CD14-positive monocyte (primary cell): ENCODE measurements around the gene HMGXB3. TPM values are rescaled to one million over a fixed set of nuclear protein-coding genes. Genes with fewer than 3 reads are reported as not detected.

Source experiments
- DNase-seq, 3 donors: peaks; one replicate each; pipeline ENCODE4 v3.0.0-alpha.2; 2011 to 2022
- H2AFZ ChIP-seq: 2 replicates; pipeline ENCODE4 v1.6.0; 2012; ENCODE audit warnings: mild to moderate bottlenecking, low read depth, low read length, inconsistent platforms; ENCODE audit not compliant: insufficient read depth, poor library complexity, severe bottlenecking
- H3K27ac ChIP-seq, 2 donors: 1 replicate in 1 of 2; 2 replicates in 1 of 2; pipeline ENCODE4 v1.5.1; 2012 to 2013; ENCODE audit warnings: low read length in 2 of 2, control low read depth in 1 of 2, inconsistent platforms in 1 of 2, low read depth in 1 of 2, mild to moderate bottlenecking in 1 of 2
- H3K27me3 ChIP-seq, 2 donors: one replicate each; pipeline versions ENCODE4 v1.6.0 to v1.6.1; 2011 to 2013; ENCODE audit warnings: low read length in 2 of 2; ENCODE audit not compliant: control insufficient read depth in 2 of 2, insufficient read depth in 2 of 2
- H3K36me3 ChIP-seq, 2 donors: replicated peaks in 1 of 2; 1 replicate in 1 of 2; 2 replicates in 1 of 2; pipeline versions ENCODE4 v1.5.1 to v1.6.1; 2012 to 2013; ENCODE audit warnings: low read length in 2 of 2, control low read depth in 1 of 2, inconsistent platforms in 1 of 2, mild to moderate bottlenecking in 1 of 2; ENCODE audit not compliant: insufficient read depth in 2 of 2, control insufficient read depth in 1 of 2
- H3K4me1 ChIP-seq, 2 donors: 1 replicate in 1 of 2; 2 replicates in 1 of 2; pipeline versions ENCODE4 v1.5.1 to v1.6.1; 2012 to 2013; ENCODE audit warnings: low read length in 2 of 2, control low read depth in 1 of 2, inconsistent platforms in 1 of 2, mild to moderate bottlenecking in 1 of 2, moderate library complexity in 1 of 2; ENCODE audit not compliant: insufficient read depth in 2 of 2, control insufficient read depth in 1 of 2
- H3K4me2 ChIP-seq: replicated peaks from 2 replicates; pipeline ENCODE3; 2012; ENCODE audit warnings: low read length, moderate library complexity, mild to moderate bottlenecking; ENCODE audit not compliant: poor library complexity, severe bottlenecking; ENCODE audit errors: extremely low read depth
- H3K4me3 ChIP-seq, 3 experiments: fragments of 200-600 bp in 1 of 3; sonication (generic) in 1 of 3; replicated peaks in 1 of 3; 1 replicate in 2 of 3; 2 replicates in 1 of 3; pipeline ENCODE4 v1.5.1; 2011 to 2013; ENCODE audit warnings: low read length in 3 of 3, mild to moderate bottlenecking in 3 of 3, control low read depth in 2 of 3, low read depth in 2 of 3, inconsistent platforms in 1 of 3, moderate library complexity in 1 of 3
- H3K79me2 ChIP-seq: 2 replicates; pipeline ENCODE4 v1.6.0; 2012; ENCODE audit warnings: mild to moderate bottlenecking, control low read depth, inconsistent platforms, low read length, moderate library complexity; ENCODE audit not compliant: insufficient read depth
- H3K9ac ChIP-seq: 2 replicates; pipeline ENCODE4 v1.6.0; 2017; ENCODE audit warnings: low read length, mild to moderate bottlenecking; ENCODE audit not compliant: insufficient read depth, poor library complexity, severe bottlenecking
- H3K9me3 ChIP-seq, 2 donors: replicated peaks in 1 of 2; 1 replicate in 1 of 2; 2 replicates in 1 of 2; pipeline versions ENCODE4 v1.5.1 to v1.6.1; 2012 to 2013; ENCODE audit warnings: low read length in 2 of 2, control low read depth in 1 of 2; ENCODE audit not compliant: control insufficient read depth in 1 of 2, insufficient read depth in 1 of 2
- H4K20me1 ChIP-seq: 2 replicates; pipeline ENCODE4 v1.6.0; 2012; ENCODE audit warnings: mild to moderate bottlenecking, low read length, control low read depth, moderate library complexity; ENCODE audit not compliant: insufficient read depth
- H3K27ac Mint-ChIP-seq, 7 donors: one replicate each; pipeline ENCODE4 v1.8.0; 2020; ENCODE audit warnings: mild to moderate bottlenecking in 7 of 7, mixed read lengths in 7 of 7, moderate library complexity in 6 of 7, inconsistent platforms in 2 of 7
- H3K27me3 Mint-ChIP-seq, 3 donors: one replicate each; pipeline ENCODE4 v1.8.0; 2021 to 2022; ENCODE audit warnings: low read depth in 3 of 3, mild to moderate bottlenecking in 3 of 3, mixed read lengths in 3 of 3, moderate library complexity in 3 of 3, inconsistent platforms in 1 of 3
- H3K36me3 Mint-ChIP-seq, 2 donors: one replicate each; pipeline ENCODE4 v1.8.0; 2020; ENCODE audit warnings: mixed read lengths in 2 of 2, inconsistent platforms in 1 of 2, mild to moderate bottlenecking in 1 of 2
- H3K4me1 Mint-ChIP-seq: one replicate; pipeline ENCODE4 v1.8.0; 2020; ENCODE audit warnings: mild to moderate bottlenecking, mixed read lengths
- H3K4me3 Mint-ChIP-seq, 2 donors: one replicate each; pipeline ENCODE4 v1.8.0; 2020; ENCODE audit warnings: mild to moderate bottlenecking in 2 of 2, mixed read lengths in 2 of 2, moderate library complexity in 1 of 2
- H3K9me3 Mint-ChIP-seq, 7 donors: one replicate each; pipeline ENCODE4 v1.8.0; 2020 to 2022; ENCODE audit warnings: mixed read lengths in 7 of 7, mild to moderate bottlenecking in 6 of 7, moderate library complexity in 6 of 7, inconsistent platforms in 2 of 7
- CTCF ChIP-seq: fragments of 200-600 bp; IDR thresholded peaks from one replicate; pipeline ENCODE4 v1.8.0; 2022; ENCODE audit warnings: antibody characterized with exemption, mild to moderate bottlenecking
- WGBS: methylation state at CpG from one replicate; pipeline ENCODE4 v1.1.5; 2013; ENCODE audit warnings: missing lambda C conversion rate; ENCODE audit not compliant: insufficient coverage; 5-methylcytosine and 5-hydroxymethylcytosine counted together
- intact Hi-C, 2 donors: fragments of 100-400 bp; cut with micrococcal nuclease; formaldehyde crosslinking; loops; one replicate each; pipeline versions ENCODE4 v1.15.0 to v1.15.1; 2023
- polyA plus RNA-seq, 3 donors: library from polyadenylated mRNA; depleted of rRNA in 1 of 3; unstranded in 2 of 3; stranded (reverse) in 1 of 3; fragments of 300-500 nt in 2 of 3; fragments of >200 nt in 1 of 3; fragmentation: Illumina TruSeq in 2 of 3; gene quantifications; 1 replicate in 2 of 3; 2 replicates in 1 of 3; pipeline ENCODE4 v1.2.3, GENCODE V29; 2012 to 2021

The HMGXB3 gene
- polyA plus RNA-seq, 3 donors: 3.1 to 22.9 (median 6.2) TPM

DNA sequence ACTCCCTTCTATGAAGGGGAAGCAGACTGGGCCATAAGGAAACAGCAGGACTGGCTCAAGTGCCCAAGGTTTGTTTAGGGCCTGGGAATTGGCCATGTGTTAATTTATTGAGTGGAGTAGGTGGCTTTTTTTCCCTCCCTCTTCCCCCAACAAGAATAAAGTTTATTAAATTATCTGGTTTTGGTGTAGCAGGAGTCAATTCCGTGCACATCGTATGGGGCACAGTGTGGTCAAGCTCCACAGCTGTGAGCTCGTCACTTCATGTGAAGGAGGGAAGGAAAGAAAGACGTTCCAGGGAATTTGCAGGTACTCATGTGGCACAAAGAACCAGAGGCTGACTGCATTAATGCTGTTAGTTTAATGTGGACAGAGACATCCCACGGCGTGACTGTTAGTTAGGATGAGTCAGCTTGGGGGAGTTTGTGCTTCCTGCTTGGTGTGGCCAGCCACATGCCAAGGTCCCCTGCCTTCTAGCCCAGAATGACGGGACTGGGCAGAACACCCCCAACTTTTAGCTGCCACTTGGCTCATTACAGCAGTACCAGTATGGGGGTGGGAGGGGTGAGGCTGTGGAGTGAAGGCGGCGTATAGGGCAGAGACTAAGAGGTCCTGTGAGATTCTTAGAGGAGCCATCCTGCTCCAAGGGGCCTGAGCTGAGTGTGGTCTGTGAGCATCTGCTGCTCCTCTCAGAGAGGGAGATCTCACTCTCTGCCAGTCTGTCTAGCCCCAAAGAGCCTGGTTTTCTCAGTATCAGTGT is 52.6 kb downstream of the HMGXB3 start:
- H3K27ac Mint-ChIP-seq: peak overlapping the region; percentile 77 to 95 (median 84)
- H3K4me1 Mint-ChIP-seq: peaks cover 52% of the 10 kb centered on the region
- peaks cover 0 to 4% (median 0%) of the 10 kb centered on the region in 3 donors for H3K27me3 Mint-ChIP-seq
- WGBS: 51% methylated on average over 4 of the region's 9 CpGs
- intact Hi-C loops: no loop called here
- no peak overlapping the region for H3K9ac ChIP-seq
- H2AFZ ChIP-seq: no peak overlapping the region
- no peak overlapping the region for H3K4me2 ChIP-seq
- no peak overlapping the region for H3K4me3 ChIP-seq
- H3K4me1 ChIP-seq: peaks cover 45 to 50% of the 10 kb centered on the region in 2 donors
- no peak for TF ChIP-seq CTCF
- no peaks in the 10 kb centered on the region for H3K9me3 ChIP-seq
- peaks cover 42% of the 10 kb centered on the region for H3K79me2 ChIP-seq
- peaks cover 98% of the 10 kb centered on the region for H4K20me1 ChIP-seq
- H3K36me3 ChIP-seq: peaks cover 96 to 100% of the 10 kb centered on the region in 2 donors
- H3K4me3 Mint-ChIP-seq: no peak overlapping the region
- H3K27me3 ChIP-seq: no peaks in the 10 kb centered on the region
- DNase-seq: peak; percentile 60 to 85 (median 67)
- peaks cover 96 to 100% of the 10 kb centered on the region in 2 donors for H3K36me3 Mint-ChIP-seq
- H3K9me3 Mint-ChIP-seq: peaks cover 0 to 2% (median 0%) of the 10 kb centered on the region in 7 donors
- H3K27ac ChIP-seq: peak overlapping the region; percentile 36 to 82

DNA sequence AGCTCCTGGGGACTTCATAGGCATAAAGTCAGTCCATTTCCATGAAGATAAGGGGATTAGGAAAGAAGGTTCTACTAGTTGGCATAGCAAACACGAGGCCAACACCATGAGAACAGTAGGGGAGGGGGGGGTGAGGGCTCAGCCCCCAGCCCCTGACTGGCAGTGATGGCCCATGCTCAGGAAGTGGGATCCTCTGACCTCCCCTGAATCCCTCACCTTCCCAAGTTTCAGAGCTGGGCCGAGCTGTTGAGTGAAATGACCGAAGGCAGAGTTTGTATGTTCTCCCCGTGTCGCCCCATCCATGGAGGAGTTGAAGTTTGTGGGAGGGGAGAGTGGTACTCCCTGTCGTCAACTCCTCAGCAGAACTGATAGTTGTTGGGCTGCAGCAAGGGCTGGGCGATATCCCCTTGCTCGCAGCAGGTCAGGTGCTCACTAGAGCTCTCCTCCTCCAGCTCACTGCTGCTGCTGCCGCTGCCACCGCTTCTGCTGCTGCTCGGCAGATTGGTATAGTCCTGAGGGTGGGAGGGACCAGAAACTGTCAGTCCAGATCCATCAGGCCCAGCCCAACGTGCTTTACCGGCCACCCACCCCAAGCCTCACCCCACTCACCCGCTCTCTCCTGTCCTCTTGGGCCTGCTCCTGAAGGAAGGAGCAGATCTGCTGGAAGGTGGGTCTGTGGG is 53.3 kb downstream of the HMGXB3 start:
- intact Hi-C loops: no loop called here
- Mint-ChIP-seq H3K36me3 (peaks cover 95 to 99% of the 10 kb centered on the region in 2 donors), H3K9me3 (peaks cover 0 to 2% (median 0%) of the 10 kb centered on the region in 7 donors), H3K4me3 (no peak overlapping the region), H3K4me1 (peaks cover 59% of the 10 kb centered on the region), H3K27me3 (peaks cover 0 to 2% (median 0%) of the 10 kb centered on the region in 3 donors), H3K27ac (peak overlapping the region; percentile 77 to 95 (median 84))
- no peak for DNase-seq
- no peak overlapping the region for H3K4me3 ChIP-seq
- WGBS: 80% methylated on average over 1 of the region's 14 CpGs
- no peak overlapping the region for H2AFZ ChIP-seq
- H3K4me1 ChIP-seq: peaks cover 52 to 57% of the 10 kb centered on the region in 2 donors
- no peak for TF ChIP-seq CTCF
- H3K4me2 ChIP-seq: no peak overlapping the region
- H3K9ac ChIP-seq: no peak overlapping the region
- H3K27me3 ChIP-seq: no peaks in the 10 kb centered on the region
- no peaks in the 10 kb centered on the region for H3K9me3 ChIP-seq
- peak overlapping the region; percentile 36 to 82 for H3K27ac ChIP-seq
- peaks cover 92 to 96% of the 10 kb centered on the region in 2 donors for H3K36me3 ChIP-seq
- H3K79me2 ChIP-seq: peaks cover 45% of the 10 kb centered on the region
- H4K20me1 ChIP-seq: peaks cover 98% of the 10 kb centered on the region
